Tibial nerve (tissue), 4 donors: Measurements from ENCODE around the gene OR4K15. TPM values are rescaled to one million over a fixed set of nuclear protein-coding genes. Genes with fewer than 3 reads are reported as not detected.

Source experiments
- DNase-seq, 2 donors: peaks; one replicate each; pipeline ENCODE4 v3.0.0-alpha.2; 2019; ENCODE audit warnings: low spot score in 2 of 2
- H3K27ac ChIP-seq, 4 donors: fragments of 200-600 bp; sonication (generic) in 3 of 4; one replicate each; pipeline ENCODE4 v1.5.1; 2017 to 2019; ENCODE audit warnings: mild to moderate bottlenecking in 1 of 4
- H3K27me3 ChIP-seq, 2 donors: fragments of 200-600 bp; sonication (generic) in 1 of 2; one replicate each; pipeline versions ENCODE4 v1.5.1 to v1.6.0; 2017 to 2019
- H3K36me3 ChIP-seq, 3 donors: fragments of 200-600 bp; sonication (generic); one replicate each; pipeline ENCODE4 v1.5.1; 2018 to 2019
- H3K4me1 ChIP-seq, 4 donors: fragments of 200-600 bp; sonication (generic) in 3 of 4; one replicate each; pipeline ENCODE4 v1.5.1; 2017 to 2019
- H3K4me3 ChIP-seq, 4 donors: fragments of 200-600 bp; sonication (generic) in 3 of 4; one replicate each; pipeline ENCODE4 v1.5.1; 2017 to 2019; ENCODE audit warnings: mild to moderate bottlenecking in 1 of 4, moderate library complexity in 1 of 4
- H3K9me3 ChIP-seq, 4 donors: fragments of 200-600 bp; sonication (generic) in 3 of 4; one replicate each; pipeline ENCODE4 v1.5.1; 2017 to 2019
- CTCF ChIP-seq, 5 experiments: fragments of 200-600 bp in 3 of 5; fragments of 450-650 bp in 2 of 5; sonication (generic) in 3 of 5; IDR thresholded peaks; one replicate each; pipeline ENCODE4 v1.5.1; 2016 to 2019; ENCODE audit warnings: antibody characterized with exemption in 5 of 5, mild to moderate bottlenecking in 3 of 5, moderate library complexity in 2 of 5
- EP300 ChIP-seq, 2 donors: sonication (generic); formaldehyde crosslinking; IDR thresholded peaks; one replicate each; pipeline ENCODE4 v1.6.1; 2017; ENCODE audit warnings: antibody characterized with exemption in 2 of 2, mild to moderate bottlenecking in 1 of 2
- POLR2A ChIP-seq, 2 donors: fragments of 450-650 bp; IDR thresholded peaks; one replicate each; pipeline ENCODE4 v1.6.1; 2017; ENCODE audit warnings: antibody characterized with exemption in 2 of 2, mild to moderate bottlenecking in 2 of 2, moderate library complexity in 2 of 2
- WGBS, 2 donors: methylation state at CpG; one replicate each; pipeline ENCODE4 v1.1.5; 2018; 5-methylcytosine and 5-hydroxymethylcytosine counted together
- total RNA-seq, 4 donors: library from RNA; depleted of rRNA; stranded (reverse); fragments of >200 nt; gene quantifications; one replicate each; pipeline ENCODE4 v1.1.0, GENCODE V29; 2016

The OR4K15 gene
- total RNA-seq, 4 donors from 2014 or later: not detected

GRCh38 chr14:19974844-19975243, 547 bp upstream of the OR4K15 start:
- TF ChIP-seq EP300 (IDR thresholded peaks at IDR 0.05): no peak
- no peak for TF ChIP-seq POLR2A (IDR thresholded peaks at IDR 0.05)
- no peak for TF ChIP-seq CTCF (IDR thresholded peaks at IDR 0.05)
- DNase-seq: no peak
- Histone ChIP-seq H3K9me3 (no peaks in the 10 kb centered on the region), H3K27ac (no peak overlapping the region), H3K4me1 (no peaks in the 10 kb centered on the region), H3K36me3 (no peaks in the 10 kb centered on the region), H3K4me3 (no peak overlapping the region), H3K27me3 (no peaks in the 10 kb centered on the region)
- 53 to 74% methylated on average over 1 of the region's 1 CpG for WGBS, 2 donors

- Histone ChIP-seq H3K4me1 (no peaks in the 10 kb centered on the region), H3K4me3 (no peak overlapping the region), H3K27ac (no peak overlapping the region), H3K36me3 (no peaks in the 10 kb centered on the region), H3K9me3 (no peaks in the 10 kb centered on the region), H3K27me3 (no peaks in the 10 kb centered on the region)
- no peak for DNase-seq
- TF ChIP-seq POLR2A (IDR thresholded peaks at IDR 0.05): no peak
- TF ChIP-seq EP300 (IDR thresholded peaks at IDR 0.05): no peak
- 56 to 62% methylated on average over 2 of the region's 2 CpGs for WGBS, 2 donors
These were observed 18.0 kb downstream of the OR4K15 start for GRCh38 chr14:19993438-19993837.

- Histone ChIP-seq H3K36me3 (no peaks in the 10 kb centered on the region), H3K27ac (no peak within 1 kb of the TSS), H3K27me3 (no peaks in the 10 kb centered on the region), H3K9me3 (no peaks in the 10 kb centered on the region), H3K4me3 (no peak within 1 kb of the TSS), H3K4me1 (no peaks in the 10 kb centered on the region)
- no peak for TF ChIP-seq CTCF (IDR thresholded peaks at IDR 0.05)
- no peak for TF ChIP-seq EP300 (IDR thresholded peaks at IDR 0.05)
- no peak for TF ChIP-seq POLR2A (IDR thresholded peaks at IDR 0.05)
- DNase-seq: no peak
These were observed 26.5 kb downstream of the OR4K15 start, which contains the start of gene OR4Q2 for GRCh38 chr14:20001863-20002262. TSS of gene OR4Q2 (plus strand) at chr14:20002163.

- Histone ChIP-seq H3K27me3 (no peaks in the 10 kb centered on the region), H3K4me3 (no peak overlapping the region), H3K9me3 (peaks cover 0 to 4% (median 0%) of the 10 kb centered on the region in 4 donors), H3K4me1 (no peaks in the 10 kb centered on the region), H3K36me3 (no peaks in the 10 kb centered on the region), H3K27ac (no peak overlapping the region)
- TF ChIP-seq CTCF (IDR thresholded peaks at IDR 0.05): no peak
- TF ChIP-seq POLR2A (IDR thresholded peaks at IDR 0.05): no peak
- TF ChIP-seq EP300 (IDR thresholded peaks at IDR 0.05): no peak
- no peak for DNase-seq
- 73 to 78% methylated on average over 7 of the region's 7 CpGs for WGBS, 2 donors
These were observed 26.9 kb downstream of the OR4K15 start for GRCh38 chr14:20002319-20002718.

GRCh38 chr14:20008156-20008555, 32.8 kb downstream of the OR4K15 start:
- TF ChIP-seq EP300 (IDR thresholded peaks at IDR 0.05): no peak
- TF ChIP-seq CTCF (IDR thresholded peaks at IDR 0.05): no peak
- no peak for TF ChIP-seq POLR2A (IDR thresholded peaks at IDR 0.05)
- H3K36me3 ChIP-seq: no peaks in the 10 kb centered on the region
- DNase-seq: no peak
- H3K4me1 ChIP-seq: no peaks in the 10 kb centered on the region
- no peak overlapping the region for H3K27ac ChIP-seq
- no peaks in the 10 kb centered on the region for H3K27me3 ChIP-seq
- peaks cover 0 to 9% (median 0%) of the 10 kb centered on the region in 4 donors for H3K9me3 ChIP-seq
- no peak overlapping the region for H3K4me3 ChIP-seq

GRCh38 chr14:20019257-20019865, 44.0 kb downstream of the OR4K15 start, which contains the start of gene OR4K14:
TSS of gene OR4K14 (minus strand) at chr14:20019307. CDS start at chr14:20015193, 4,114 bp downstream.
- Histone ChIP-seq H3K4me3 (no peak within 1 kb of the TSS), H3K27me3 (no peaks in the 10 kb centered on the region), H3K9me3 (peaks cover 0 to 4% (median 0%) of the 10 kb centered on the region in 4 donors), H3K4me1 (no peaks in the 10 kb centered on the region), H3K27ac (no peak within 1 kb of the TSS), H3K36me3 (no peaks in the 10 kb centered on the region)
- no peak for TF ChIP-seq POLR2A (IDR thresholded peaks at IDR 0.05)
- TF ChIP-seq CTCF (IDR thresholded peaks at IDR 0.05): no peak
- TF ChIP-seq EP300 (IDR thresholded peaks at IDR 0.05): no peak
- no peak for DNase-seq
- 68 to 74% methylated on average over 2 of the region's 2 CpGs for whole genome bisulfite sequencing, 2 donors
